Measurements from ENCODE around the gene ZSWIM8. TPM values are rescaled to one million over a fixed set of nuclear protein-coding genes. Genes with fewer than 3 reads are reported as not detected.

Gene ZSWIM8
- total and polyA plus RNA-seq, 2 donors (not counting 1 experiment from before 2014, with no cell fraction given): 37.9 to 60.9 TPM

- Histone ChIP-seq H3K27ac (ENCODE audit: insufficient read depth, low read length) (no peak overlapping the region), H2AFZ (ENCODE audit: low read length) (no peak overlapping the region), H3K4me2 (ENCODE audit: extremely low read depth, insufficient read depth, low read length) (no peak overlapping the region), H3K9ac (ENCODE audit: insufficient read depth, low read length) (no peak overlapping the region), H3K79me2 (ENCODE audit: control insufficient read depth, insufficient read depth, low read length) (peaks cover 4% of the 10 kb centered on the region), H3K27me3 (ENCODE audit: control insufficient read depth, insufficient read depth, low read length) (no peaks in the 10 kb centered on the region), H3K4me3 (replicated peaks in 1 of 4; ENCODE audit: control extremely low read depth in 1 of 4, insufficient read depth in 1 of 4, low read depth in 3 of 4, low read length in 4 of 4) (no peak overlapping the region), H3K9me3 (ENCODE audit: control insufficient read depth, insufficient read depth, low read depth, low read length) (no peaks in the 10 kb centered on the region), H3K4me1 (ENCODE audit: control insufficient read depth, extremely low read depth, insufficient read depth, low read length) (peaks cover 4% of the 10 kb centered on the region), H3K36me3 (ENCODE audit: control insufficient read depth, insufficient read depth, low read length) (peaks cover 9% of the 10 kb centered on the region), H4K20me1 (ENCODE audit: control insufficient read depth, extremely low read depth, insufficient read depth, low read length) (no peaks in the 10 kb centered on the region)
- DNase-seq (ENCODE audit: low read depth in 2 of 2): no peak
- TF ChIP-seq EZH2 (IDR thresholded peaks at IDR 0.05; ENCODE audit: low read length, missing control alignments) (no peak), CTCF (conservative IDR thresholded peaks at IDR 0.05 in 1 of 2, IDR thresholded peaks at IDR 0.05 in 1 of 2; ENCODE audit: low read depth in 1 of 2, low read length in 2 of 2) (peak in 1 of 2 donors; percentile 6)
Observed at GRCh38 chr10:73814896-73815718, 29.7 kb downstream of the ZSWIM8 start.

GRCh38 chr10:73815719-73816030 lies 30.3 kb downstream of the ZSWIM8 start:
- no peak for TF ChIP-seq CTCF (conservative IDR thresholded peaks at IDR 0.05 in 1 of 2, IDR thresholded peaks at IDR 0.05 in 1 of 2; ENCODE audit: low read depth in 1 of 2, low read length in 2 of 2)
- TF ChIP-seq EZH2 (IDR thresholded peaks at IDR 0.05; ENCODE audit: low read length, missing control alignments): no peak
- no peak overlapping the region for H3K4me2 ChIP-seq (ENCODE audit: extremely low read depth, insufficient read depth, low read length)
- DNase-seq (ENCODE audit: low read depth in 2 of 2): no peak
- no peaks in the 10 kb centered on the region for H3K27me3 ChIP-seq (ENCODE audit: control insufficient read depth, insufficient read depth, low read length)
- peaks cover 9% of the 10 kb centered on the region for H3K36me3 ChIP-seq (ENCODE audit: control insufficient read depth, insufficient read depth, low read length)
- no peaks in the 10 kb centered on the region for H3K9me3 ChIP-seq (ENCODE audit: control insufficient read depth, insufficient read depth, low read depth, low read length)
- no peak overlapping the region for H2AFZ ChIP-seq (ENCODE audit: low read length)
- no peak overlapping the region for H3K9ac ChIP-seq (ENCODE audit: insufficient read depth, low read length)
- no peaks in the 10 kb centered on the region for H4K20me1 ChIP-seq (ENCODE audit: control insufficient read depth, extremely low read depth, insufficient read depth, low read length)
- no peak overlapping the region for H3K4me3 ChIP-seq (replicated peaks in 1 of 4; ENCODE audit: control extremely low read depth in 1 of 4, insufficient read depth in 1 of 4, low read depth in 3 of 4, low read length in 4 of 4)
- peaks cover 4% of the 10 kb centered on the region for H3K4me1 ChIP-seq (ENCODE audit: control insufficient read depth, extremely low read depth, insufficient read depth, low read length)
- H3K79me2 ChIP-seq (ENCODE audit: control insufficient read depth, insufficient read depth, low read length): peaks cover under 1% of the 10 kb centered on the region
- H3K27ac ChIP-seq (ENCODE audit: insufficient read depth, low read length): no peak overlapping the region

GRCh38 chr10:73816917-73817729 lies 31.7 kb downstream of the ZSWIM8 start:
- no peak overlapping the region for H2AFZ ChIP-seq (ENCODE audit: low read length)

More at GRCh38 chr10:73816917-73817729, 31.7 kb downstream of the ZSWIM8 start:
- H4K20me1 ChIP-seq (ENCODE audit: control insufficient read depth, extremely low read depth, insufficient read depth, low read length): no peaks in the 10 kb centered on the region
- no peak overlapping the region for H3K27ac ChIP-seq (ENCODE audit: insufficient read depth, low read length)
- no peaks in the 10 kb centered on the region for H3K79me2 ChIP-seq (ENCODE audit: control insufficient read depth, insufficient read depth, low read length)
- H3K4me3 ChIP-seq (replicated peaks in 1 of 4; ENCODE audit: control extremely low read depth in 1 of 4, insufficient read depth in 1 of 4, low read depth in 3 of 4, low read length in 4 of 4): no peak overlapping the region
- H3K9me3 ChIP-seq (ENCODE audit: control insufficient read depth, insufficient read depth, low read depth, low read length): no peaks in the 10 kb centered on the region
- peaks cover 4% of the 10 kb centered on the region for H3K4me1 ChIP-seq (ENCODE audit: control insufficient read depth, extremely low read depth, insufficient read depth, low read length)
- H3K9ac ChIP-seq (ENCODE audit: insufficient read depth, low read length): no peak overlapping the region
- H3K4me2 ChIP-seq (ENCODE audit: extremely low read depth, insufficient read depth, low read length): no peak overlapping the region
- peak in 1 of 2 donors; percentile 20 for DNase-seq (ENCODE audit: low read depth in 2 of 2)
- TF ChIP-seq CTCF (conservative IDR thresholded peaks at IDR 0.05 in 1 of 2, IDR thresholded peaks at IDR 0.05 in 1 of 2; ENCODE audit: low read depth in 1 of 2, low read length in 2 of 2): no peak
- no peak for TF ChIP-seq EZH2 (IDR thresholded peaks at IDR 0.05; ENCODE audit: low read length, missing control alignments)
- no peaks in the 10 kb centered on the region for H3K27me3 ChIP-seq (ENCODE audit: control insufficient read depth, insufficient read depth, low read length)
- peaks cover 9% of the 10 kb centered on the region for H3K36me3 ChIP-seq (ENCODE audit: control insufficient read depth, insufficient read depth, low read length)
